Endodermal cell (in vitro differentiated cells): ENCODE data around the gene SCUBE1. TPM values are rescaled to one million over a fixed set of nuclear protein-coding genes. Genes with fewer than 3 reads are reported as not detected.

ENCODE experiments used
- DNase-seq: peaks from one replicate; pipeline ENCODE4 v3.0.0-alpha.2; 2017
- H3K27ac ChIP-seq: 2 replicates; pipeline ENCODE4 v1.5.1; 2013; ENCODE audit warnings: mild to moderate bottlenecking, low read depth, low read length, moderate library complexity
- H3K27me3 ChIP-seq: 2 replicates; pipeline ENCODE4 v1.6.1; 2013; ENCODE audit warnings: mild to moderate bottlenecking, low read length, moderate library complexity; ENCODE audit not compliant: insufficient read depth, control insufficient read depth, poor library complexity, severe bottlenecking
- H3K36me3 ChIP-seq: 2 replicates; pipeline ENCODE4 v1.7.0; 2013; ENCODE audit warnings: mild to moderate bottlenecking, low read length, moderate library complexity; ENCODE audit not compliant: control insufficient read depth, insufficient read depth
- H3K4me1 ChIP-seq: one replicate; pipeline ENCODE4 v1.7.0; 2013; ENCODE audit warnings: low read length; ENCODE audit not compliant: control insufficient read depth, insufficient read depth
- H3K4me3 ChIP-seq: 2 replicates; pipeline ENCODE4 v1.5.1; 2013; ENCODE audit warnings: mild to moderate bottlenecking, low read length, moderate library complexity
- H3K9ac ChIP-seq: 2 replicates; pipeline ENCODE4 v1.6.1; 2013; ENCODE audit warnings: mild to moderate bottlenecking, low read length, moderate library complexity; ENCODE audit not compliant: poor library complexity, severe bottlenecking; ENCODE audit errors: extremely low read depth
- H3K9me3 ChIP-seq: 2 replicates; pipeline ENCODE4 v1.6.1; 2013; ENCODE audit warnings: mild to moderate bottlenecking, low read length, moderate library complexity; ENCODE audit not compliant: control insufficient read depth
- H3K27ac Mint-ChIP-seq: 2 replicates; pipeline ENCODE4 v1.8.0; 2020; ENCODE audit warnings: mixed read lengths
- H3K27me3 Mint-ChIP-seq: 2 replicates; pipeline ENCODE4 v1.8.0; 2021; ENCODE audit warnings: mild to moderate bottlenecking, mixed read lengths; ENCODE audit not compliant: insufficient read depth
- H3K36me3 Mint-ChIP-seq: 2 replicates; pipeline ENCODE4 v1.8.0; 2020; ENCODE audit warnings: low read depth, mixed read lengths
- H3K4me1 Mint-ChIP-seq: 2 replicates; pipeline ENCODE4 v1.8.0; 2020; ENCODE audit warnings: mixed read lengths
- H3K4me3 Mint-ChIP-seq: 2 replicates; pipeline ENCODE4 v1.8.0; 2020; ENCODE audit warnings: mild to moderate bottlenecking, moderate library complexity, mixed read lengths
- H3K9me3 Mint-ChIP-seq: 2 replicates; pipeline ENCODE4 v1.8.0; 2020; ENCODE audit warnings: mild to moderate bottlenecking, mixed read lengths
- CTCF ChIP-seq: fragments of 200-600 bp; sonication (generic); conservative IDR thresholded peaks from 2 replicates; pipeline ENCODE4 v1.5.0; 2021; ENCODE audit warnings: antibody characterized with exemption, mild to moderate bottlenecking
- WGBS, 2 experiments: methylation state at CpG; one replicate each; pipeline versions ENCODE4 v1.1.5 to v1.1.7; 2013; ENCODE audit warnings: missing lambda C conversion rate in 2 of 2, mixed read lengths in 1 of 2; ENCODE audit not compliant: insufficient coverage in 1 of 2, insufficient read length in 1 of 2; 5-methylcytosine and 5-hydroxymethylcytosine counted together
- total RNA-seq, 2 donors: library from RNA; stranded (reverse); fragmentation: NEBNext Ultra II Directional in 1 of 2; extraction: Animal tissue kit (Norgen Biotek cat#: 25700) in 1 of 2; gene quantifications; 2 replicates in 1 of 2; 3 replicates in 1 of 2; pipeline ENCODE4 v1.2.1, GENCODE V29; 2021

SCUBE1 gene
- total RNA-seq, 2 donors from 2014 or later: 0.13 to 0.95 TPM

GRCh38 chr22:43160497-43161126 is 182.6 kb downstream of the SCUBE1 start:
- peaks cover 9% of the 10 kb centered on the region for H3K4me1 Mint-ChIP-seq
- Histone ChIP-seq H3K27me3 (no peaks in the 10 kb centered on the region), H3K9ac (no peak overlapping the region), H3K9me3 (no peaks in the 10 kb centered on the region), H3K4me3 (no peak overlapping the region), H3K4me1 (no peaks in the 10 kb centered on the region), H3K27ac (no peak overlapping the region), H3K36me3 (no peaks in the 10 kb centered on the region)
- WGBS, 2 experiments: 95 to 99% methylated on average over 6 to 8 of the region's 8 CpGs
- no peak for TF ChIP-seq CTCF
- no peak for DNase-seq
- no peaks in the 10 kb centered on the region for H3K36me3 Mint-ChIP-seq
- H3K27ac Mint-ChIP-seq: no peak overlapping the region
- H3K27me3 Mint-ChIP-seq: no peaks in the 10 kb centered on the region
- no peaks in the 10 kb centered on the region for H3K9me3 Mint-ChIP-seq
- no peak overlapping the region for H3K4me3 Mint-ChIP-seq

GRCh38 chr22:43159484-43160178 is 183.5 kb downstream of the SCUBE1 start:
- Mint-ChIP-seq H3K4me3 (no peak overlapping the region), H3K4me1 (no peaks in the 10 kb centered on the region), H3K27ac (no peak overlapping the region), H3K9me3 (no peaks in the 10 kb centered on the region), H3K36me3 (no peaks in the 10 kb centered on the region), H3K27me3 (no peaks in the 10 kb centered on the region)
- WGBS, 2 experiments: 88 to 92% methylated on average over 9 to 18 of the region's 18 CpGs
- Histone ChIP-seq H3K4me1 (no peaks in the 10 kb centered on the region), H3K9ac (no peak overlapping the region), H3K27ac (no peak overlapping the region), H3K27me3 (no peaks in the 10 kb centered on the region), H3K9me3 (no peaks in the 10 kb centered on the region), H3K4me3 (no peak overlapping the region), H3K36me3 (no peaks in the 10 kb centered on the region)
- DNase-seq: peak; percentile 86
- peak; percentile 75 for TF ChIP-seq CTCF

GRCh38 chr22:43158778-43159483 is 184.2 kb downstream of the SCUBE1 start:
- Mint-ChIP-seq H3K9me3 (no peaks in the 10 kb centered on the region), H3K4me1 (no peaks in the 10 kb centered on the region), H3K27me3 (no peaks in the 10 kb centered on the region), H3K4me3 (no peak overlapping the region), H3K27ac (peak overlapping the region; percentile 16), H3K36me3 (no peaks in the 10 kb centered on the region)
- H3K9ac ChIP-seq: no peak overlapping the region
- no peaks in the 10 kb centered on the region for H3K9me3 ChIP-seq
- WGBS, 2 experiments: 93 to 97% methylated on average over 20 to 24 of the region's 24 CpGs
- H3K27me3 ChIP-seq: no peaks in the 10 kb centered on the region
- H3K27ac ChIP-seq: no peak overlapping the region
- no peak for TF ChIP-seq CTCF
- no peak overlapping the region for H3K4me3 ChIP-seq
- no peaks in the 10 kb centered on the region for H3K4me1 ChIP-seq
- H3K36me3 ChIP-seq: no peaks in the 10 kb centered on the region
- DNase-seq: no peak
